AG04449 (cell line): ENCODE measurements around the gene ATP5PB.
A peak's percentile ranks its signal among the peaks of the same experiment; 100 is the strongest.

Experiments
- CTCF ChIA-PET: fragments of 350-600 bp; formaldehyde crosslinking; extraction: SDS; loops from one replicate; lab custom pipeline; 2021; ENCODE audit warnings: antibody characterized with exemption; lab: Yijun Ruan, JAX
- POLR2A ChIA-PET: fragments of 400-600, 350-600 bp; formaldehyde crosslinking; extraction: SDS; loops from one replicate; lab custom pipeline; 2020; ENCODE audit warnings: antibody characterized with exemption, inconsistent platforms; lab: Yijun Ruan, JAX
- DNase-seq: peaks from one replicate; pipeline ENCODE4 v3.0.0-alpha.2; 2010; ENCODE audit warnings: low read depth, low spot score
- H3K4me3 ChIP-seq: 2 replicates; pipeline ENCODE4 v1.5.1; 2011; ENCODE audit warnings: low read depth, mild to moderate bottlenecking, control low read depth, low read length
- CTCF ChIP-seq: IDR thresholded peaks from one replicate; pipeline ENCODE4 v1.5.1; 2011; ENCODE audit warnings: mild to moderate bottlenecking, moderate library complexity, low read length, control low read depth, inconsistent platforms; ENCODE audit not compliant: insufficient read depth; ENCODE audit errors: missing control alignments

ATP5PB gene

GRCh38 chr1:111441573-111442192 is 7.6 kb upstream of the ATP5PB start:
- POLR2A ChIA-PET, result no interaction called here
- TF ChIP-seq CTCF, result peak; percentile 46
- DNase-seq, result no peak
- no peak overlapping the region for H3K4me3 ChIP-seq
- CTCF ChIA-PET, result interaction anchor here (1.3 to 1.8 kb wide), 2 partner anchors 66 to 326 kb away, joined by 4 read pairs; no protein-coding TSS in a partner anchor

- ChIA-PET CTCF (no interaction called here), POLR2A (no interaction called here)
- H3K4me3 ChIP-seq, result no peak overlapping the region
- no peak for TF ChIP-seq CTCF
- DNase-seq, result no peak
These were observed 6.8 kb upstream of the ATP5PB start for GRCh38 chr1:111442457-111442856.

DNA sequence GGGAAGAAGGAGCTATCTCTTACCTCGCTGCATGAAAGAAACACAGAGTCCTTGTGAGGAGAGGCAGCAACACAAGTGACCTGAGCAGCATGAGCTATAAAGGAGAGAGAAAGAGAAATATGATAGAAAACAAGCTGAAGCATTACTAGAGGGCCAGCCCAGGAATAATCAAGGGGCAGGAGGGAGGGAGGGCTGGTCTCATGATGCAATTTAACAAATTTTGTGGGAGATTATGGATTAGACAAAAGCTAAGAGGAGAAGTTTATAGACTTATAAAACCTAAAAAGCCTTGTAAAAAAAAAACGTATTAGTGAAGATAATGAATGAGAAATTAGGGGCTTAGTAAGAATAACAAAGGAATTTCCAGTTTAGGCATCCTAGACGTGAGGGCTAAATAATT is 5.2 kb upstream of the ATP5PB start:
- no peak for DNase-seq
- no peak for TF ChIP-seq CTCF
- H3K4me3 ChIP-seq, result no peak overlapping the region
- ChIA-PET POLR2A (no interaction called here), CTCF (interaction anchor here (1.5 kb wide), 1 partner anchor 44 kb away, joined by 3 read pairs; no protein-coding TSS in a partner anchor)

- CTCF ChIA-PET, result interaction anchor here (0.8 kb wide), 2 partner anchors 9 to 314 kb away, joined by 3 read pairs; no protein-coding TSS in a partner anchor
- no peak for TF ChIP-seq CTCF
- no peak for DNase-seq
- H3K4me3 ChIP-seq, result no peak overlapping the region
- POLR2A ChIA-PET, result no interaction called here
These were observed 2.7 kb upstream of the ATP5PB start for GRCh38 chr1:111446546-111446945.

- TF ChIP-seq CTCF, result no peak
- no peak for DNase-seq
- CTCF ChIA-PET, result interaction anchor here (0.8 to 1.4 kb wide), 5 partner anchors 9 to 300 kb away, joined by 3 to 4 read pairs (median 3); no protein-coding TSS in a partner anchor
- no peak overlapping the region; the same call in 1 of the 2 replicates for H3K4me3 ChIP-seq
- POLR2A ChIA-PET, result no interaction called here
These were observed 2.0 kb upstream of the ATP5PB start for GRCh38 chr1:111446967-111447892.

GRCh38 chr1:111448482-111448917 is 764 bp upstream of the ATP5PB start:
- no peak for DNase-seq
- CTCF ChIA-PET, result interaction anchor here (0.9 to 1.4 kb wide), 4 partner anchors 8 to 225 kb away, joined by 3 to 4 read pairs (median 3); no protein-coding TSS in a partner anchor
- POLR2A ChIA-PET, result interaction anchor here (0.7 to 1.3 kb wide), 2 partner anchors 11 to 59 kb away, joined by 3 to 4 read pairs; no protein-coding TSS in a partner anchor
- peak overlapping the region; percentile 86 for H3K4me3 ChIP-seq
- TF ChIP-seq CTCF, result no peak
